Activated CD4-positive, alpha-beta T cell treated with anti-CD3 and anti-CD28 coated beads for 48 hours (primary cell): Measurements from ENCODE around the gene TXNRD1.
"Not testable (repeated sequence)": the region's sequence is repeated elsewhere in the genome, so short reads cannot be mapped to it uniquely, and the experiment has no call there.

Source experiments
- DNase-seq: peaks from one replicate; pipeline ENCODE4 v3.0.0-alpha.2; 2020

Gene TXNRD1

GRCh38 chr12:104306943-104307654, 91.5 kb downstream of the TXNRD1 start:
- no peak for DNase-seq

GRCh38 chr12:104307655-104308000, 92.0 kb downstream of the TXNRD1 start:
- DNase-seq, result no peak

GRCh38 chr12:104309446-104309993, 93.9 kb downstream of the TXNRD1 start:
- DNase-seq, result no peak

- DNase-seq, result no peak
These were observed 95.4 kb downstream of the TXNRD1 start for GRCh38 chr12:104310751-104311633.

GRCh38 chr12:104312202-104312601, 96.6 kb downstream of the TXNRD1 start:
- no peak for DNase-seq

- DNase-seq, result no peak
These were observed 97.1 kb downstream of the TXNRD1 start for GRCh38 chr12:104312654-104313053.

GRCh38 chr12:104313568-104314241, 98.1 kb downstream of the TXNRD1 start:
- no peak for DNase-seq

GRCh38 chr12:104314242-104314614, 98.6 kb downstream of the TXNRD1 start:
- no peak for DNase-seq

- no peak for DNase-seq
These were observed 100.0 kb downstream of the TXNRD1 start for GRCh38 chr12:104315326-104316224.

GRCh38 chr12:104316936-104317335, 101.4 kb downstream of the TXNRD1 start:
- no peak for DNase-seq

- DNase-seq, result no peak
These were observed 102.1 kb downstream of the TXNRD1 start for GRCh38 chr12:104317538-104318210.

- DNase-seq, result no peak
These were observed 103.4 kb downstream of the TXNRD1 start for GRCh38 chr12:104319028-104319427.

- DNase-seq, result no peak
These were observed 104.5 kb downstream of the TXNRD1 start for GRCh38 chr12:104319918-104320626.

- no peak for DNase-seq
These were observed 105.0 kb downstream of the TXNRD1 start for GRCh38 chr12:104320627-104321024.

- no peak for DNase-seq
These were observed 106.4 kb downstream of the TXNRD1 start for GRCh38 chr12:104321949-104322348.

GRCh38 chr12:104322533-104322932, 107.0 kb downstream of the TXNRD1 start:
- not testable (repeated sequence) for DNase-seq

- no peak for DNase-seq
These were observed 108.3 kb downstream of the TXNRD1 start for GRCh38 chr12:104323899-104324298.

GRCh38 chr12:104328278-104328677, 112.7 kb downstream of the TXNRD1 start:
- DNase-seq, result not testable (repeated sequence)

GRCh38 chr12:104328790-104329189, 113.2 kb downstream of the TXNRD1 start:
- DNase-seq, result no peak

GRCh38 chr12:104329707-104330532, 114.3 kb downstream of the TXNRD1 start:
- DNase-seq, result no peak
